Measurements from ENCODE around the gene EGFLAM.

The EGFLAM gene

GRCh38 chr5:38506302-38506701 lies 247.9 kb downstream of the EGFLAM start:
- H3K4me3 ChIP-seq (ENCODE audit: control insufficient read depth, low read depth, low read length) = no peak overlapping the region
- no peak for TF ChIP-seq CTCF (IDR thresholded peaks at IDR 0.05; ENCODE audit: control insufficient read depth, insufficient read depth, low read depth, low read length, missing control alignments)
- no peak for DNase-seq (ENCODE audit: low read depth)

- no peak for TF ChIP-seq CTCF (IDR thresholded peaks at IDR 0.05; ENCODE audit: control insufficient read depth, insufficient read depth, low read depth, low read length, missing control alignments)
- DNase-seq (ENCODE audit: low read depth) = peak; percentile 86
- H3K4me3 ChIP-seq (ENCODE audit: control insufficient read depth, low read depth, low read length) = no peak overlapping the region
These were observed 250.8 kb downstream of the EGFLAM start for GRCh38 chr5:38509185-38509584.

Measured in AG09309 (cell line).